ENCODE results near the gene MAP3K20. TPM values are rescaled to one million over a fixed set of nuclear protein-coding genes. Genes with fewer than 3 reads are reported as not detected.

MAP3K20 gene
- total and polyA plus RNA-seq, 2 donors (not counting 3 experiments of a cell fraction or from before 2014, with no cell fraction given): 7.8 to 31.5 TPM

GRCh38 chr2:173290046-173290445 is 214.4 kb downstream of the MAP3K20 start:
- peaks cover 2 to 4% of the 10 kb centered on the region in 2 experiments for H3K27me3 ChIP-seq (ENCODE audit: control insufficient read depth in 2 of 2, insufficient read depth in 2 of 2, low read length in 2 of 2)
- H3K36me3 ChIP-seq (ENCODE audit: control insufficient read depth in 2 of 2, extremely low read depth in 1 of 2, insufficient read depth in 2 of 2, low read length in 2 of 2): no peaks in the 10 kb centered on the region
- H3K4me1 ChIP-seq (ENCODE audit: control insufficient read depth, extremely low read depth, insufficient read depth, low read length): no peaks in the 10 kb centered on the region
- no peak overlapping the region for H3K9ac ChIP-seq (replicated peaks; ENCODE audit: extremely low read depth, insufficient read depth, low read length)
- ChIA-PET CTCF (interaction anchor here (0.7 kb wide), 1 partner anchor 278 kb away, joined by 3 read pairs; no protein-coding TSS in a partner anchor), POLR2A (no interaction called here)
- H3K79me2 ChIP-seq (ENCODE audit: control insufficient read depth, insufficient read depth, low read length): no peaks in the 10 kb centered on the region
- DNase-seq (ENCODE audit: low read depth, low spot score): no peak
- FAIRE-seq: no peak
- intact Hi-C loops (cut with micrococcal nuclease) (no loop called here), dilution Hi-C loops (cut with MboI; ENCODE audit: extremely low pct_ligation_motif_present, low sequenced_read_pairs) (no loop called here)
- H3K4me2 ChIP-seq (ENCODE audit: insufficient read depth, low read length): no peak overlapping the region
- no peaks in the 10 kb centered on the region for H3K9me3 ChIP-seq (replicated peaks; ENCODE audit: control insufficient read depth, insufficient read depth, low read length)
- TF ChIP-seq, protein P1, sequence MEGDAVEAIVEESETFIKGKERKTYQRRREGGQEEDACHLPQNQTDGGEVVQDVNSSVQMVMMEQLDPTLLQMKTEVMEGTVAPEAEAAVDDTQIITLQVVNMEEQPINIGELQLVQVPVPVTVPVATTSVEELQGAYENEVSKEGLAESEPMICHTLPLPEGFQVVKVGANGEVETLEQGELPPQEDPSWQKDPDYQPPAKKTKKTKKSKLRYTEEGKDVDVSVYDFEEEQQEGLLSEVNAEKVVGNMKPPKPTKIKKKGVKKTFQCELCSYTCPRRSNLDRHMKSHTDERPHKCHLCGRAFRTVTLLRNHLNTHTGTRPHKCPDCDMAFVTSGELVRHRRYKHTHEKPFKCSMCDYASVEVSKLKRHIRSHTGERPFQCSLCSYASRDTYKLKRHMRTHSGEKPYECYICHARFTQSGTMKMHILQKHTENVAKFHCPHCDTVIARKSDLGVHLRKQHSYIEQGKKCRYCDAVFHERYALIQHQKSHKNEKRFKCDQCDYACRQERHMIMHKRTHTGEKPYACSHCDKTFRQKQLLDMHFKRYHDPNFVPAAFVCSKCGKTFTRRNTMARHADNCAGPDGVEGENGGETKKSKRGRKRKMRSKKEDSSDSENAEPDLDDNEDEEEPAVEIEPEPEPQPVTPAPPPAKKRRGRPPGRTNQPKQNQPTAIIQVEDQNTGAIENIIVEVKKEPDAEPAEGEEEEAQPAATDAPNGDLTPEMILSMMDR (IDR thresholded peaks at IDR 0.05; ENCODE audit: extremely low read depth in 1 of 2, insufficient read depth in 1 of 2, low read depth in 1 of 2, low read length in 2 of 2): no peak
- no peak for TF ChIP-seq GATA2 (IDR thresholded peaks at IDR 0.05; ENCODE audit: insufficient read depth, insufficient read length, low read depth, low read length)
- TF ChIP-seq, protein P2, sequence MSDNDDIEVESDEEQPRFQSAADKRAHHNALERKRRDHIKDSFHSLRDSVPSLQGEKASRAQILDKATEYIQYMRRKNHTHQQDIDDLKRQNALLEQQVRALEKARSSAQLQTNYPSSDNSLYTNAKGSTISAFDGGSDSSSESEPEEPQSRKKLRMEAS (IDR thresholded peaks at IDR 0.05; ENCODE audit: insufficient read depth, insufficient read length): no peak
- TF ChIP-seq FOS (IDR thresholded peaks at IDR 0.05; ENCODE audit: borderline replicate concordance, insufficient read depth, low read length): no peak
- H2AFZ ChIP-seq (ENCODE audit: low read depth, low read length): no peak overlapping the region
- no peaks in the 10 kb centered on the region for H4K20me1 ChIP-seq (replicated peaks; ENCODE audit: control insufficient read depth, extremely low read depth, insufficient read depth, low read length)
- no peaks in the 10 kb centered on the region for H3K9me1 ChIP-seq (replicated peaks; ENCODE audit: control insufficient read depth, extremely low read depth, insufficient read depth, low read length)
- no peak overlapping the region for H3K27ac ChIP-seq (ENCODE audit: insufficient read depth, low read depth, low read length)
- BruUV-seq (replicated peaks): no TSS peak
- H3K4me3 ChIP-seq (replicated peaks in 1 of 3; ENCODE audit: insufficient read depth in 1 of 3, low read depth in 1 of 3, low read length in 3 of 3): no peak overlapping the region

- intact Hi-C loops (cut with micrococcal nuclease) (no loop called here), dilution Hi-C loops (cut with MboI; ENCODE audit: extremely low pct_ligation_motif_present, low sequenced_read_pairs) (no loop called here)
- H4K20me1 ChIP-seq (replicated peaks; ENCODE audit: control insufficient read depth, extremely low read depth, insufficient read depth, low read length): no peaks in the 10 kb centered on the region
- POLR2A ChIA-PET: no interaction called here
- no peaks in the 10 kb centered on the region for H3K4me1 ChIP-seq (ENCODE audit: control insufficient read depth, extremely low read depth, insufficient read depth, low read length)
- CTCF ChIA-PET: interaction anchor here (0.7 kb wide), 1 partner anchor 278 kb away, joined by 3 read pairs; no protein-coding TSS in a partner anchor
- H3K9ac ChIP-seq (replicated peaks; ENCODE audit: extremely low read depth, insufficient read depth, low read length): no peak overlapping the region
- no peak overlapping the region for H3K4me2 ChIP-seq (ENCODE audit: insufficient read depth, low read length)
- no peak overlapping the region for H2AFZ ChIP-seq (ENCODE audit: low read depth, low read length)
- H3K9me1 ChIP-seq (replicated peaks; ENCODE audit: control insufficient read depth, extremely low read depth, insufficient read depth, low read length): no peaks in the 10 kb centered on the region
- FAIRE-seq: no peak
- H3K79me2 ChIP-seq (ENCODE audit: control insufficient read depth, insufficient read depth, low read length): no peaks in the 10 kb centered on the region
- H3K27me3 ChIP-seq (ENCODE audit: control insufficient read depth in 2 of 2, insufficient read depth in 2 of 2, low read length in 2 of 2): peaks cover 2 to 4% of the 10 kb centered on the region in 2 experiments
- TF ChIP-seq POLR2AphosphoS5 (IDR thresholded peaks at IDR 0.05; ENCODE audit: insufficient read depth, low read depth, low read length): no peak
- TF ChIP-seq JUN (IDR thresholded peaks at IDR 0.05; ENCODE audit: borderline replicate concordance, insufficient read depth, insufficient read length, low read depth): no peak
- TF ChIP-seq, protein P2 (IDR thresholded peaks at IDR 0.05; ENCODE audit: insufficient read depth, insufficient read length): no peak
- no peak for TF ChIP-seq GATA2 (IDR thresholded peaks at IDR 0.05; ENCODE audit: insufficient read depth, insufficient read length, low read depth, low read length)
- no peak for TF ChIP-seq MYC (IDR thresholded peaks at IDR 0.05; ENCODE audit: low read depth, low read length)
- no peak for TF ChIP-seq POLR2A (IDR thresholded peaks at IDR 0.05; ENCODE audit: low read depth, low read length)
- no peak for TF ChIP-seq EZH2 (IDR thresholded peaks at IDR 0.05; ENCODE audit: borderline replicate concordance, low read depth, low read length, severe bottlenecking)
- no peak for TF ChIP-seq FOS (IDR thresholded peaks at IDR 0.05; ENCODE audit: borderline replicate concordance, insufficient read depth, low read length)
- TF ChIP-seq, protein P1 (IDR thresholded peaks at IDR 0.05; ENCODE audit: extremely low read depth in 1 of 2, insufficient read depth in 1 of 2, low read depth in 1 of 2, low read length in 2 of 2): no peak
- H3K9me3 ChIP-seq (replicated peaks; ENCODE audit: control insufficient read depth, insufficient read depth, low read length): no peaks in the 10 kb centered on the region
- H3K36me3 ChIP-seq (ENCODE audit: control insufficient read depth in 2 of 2, extremely low read depth in 1 of 2, insufficient read depth in 2 of 2, low read length in 2 of 2): no peaks in the 10 kb centered on the region
- no peak overlapping the region for H3K4me3 ChIP-seq (replicated peaks in 1 of 3; ENCODE audit: insufficient read depth in 1 of 3, low read depth in 1 of 3, low read length in 3 of 3)
- BruUV-seq (replicated peaks): no TSS peak
- no peak overlapping the region for H3K27ac ChIP-seq (ENCODE audit: insufficient read depth, low read depth, low read length)
- DNase-seq (ENCODE audit: low read depth, low spot score): no peak
These were observed 214.9 kb downstream of the MAP3K20 start for GRCh38 chr2:173290518-173290917.
